OCI-LY7 (cell line): ENCODE data around the gene SAFB2. TPM values are rescaled to one million over a fixed set of nuclear protein-coding genes. Genes with fewer than 3 reads are reported as not detected.

ENCODE experiments used
- BruUV-seq: library from RNA; stranded (reverse); fragments of 400-500 nt; replicated peaks from 2 replicates; lab custom pipeline; 2021; lab: Mats Ljungman, UMichigan
- CTCF ChIA-PET: fragments of 300-600 bp; sonication (Branson Sonifier 250); formaldehyde crosslinking; loops from one replicate; lab custom pipeline; 2022; ENCODE audit warnings: antibody characterized with exemption; ENCODE audit not compliant: unreplicated experiment; lab: Charles Lee
- POLR2A ChIA-PET: fragments of 300-600 bp; sonication (Branson Sonifier 250); formaldehyde crosslinking; loops from one replicate; lab custom pipeline; 2022; ENCODE audit warnings: antibody characterized with exemption; lab: Charles Lee
- DNase-seq: peaks from one replicate; pipeline ENCODE4 v3.0.0-alpha.2; 2015; ENCODE audit warnings: low spot score
- H2AFZ ChIP-seq: fragments of 200-600 bp; sonication (generic), shearing (Covaris generic); 2 replicates; pipeline ENCODE4 v1.6.1; 2014; ENCODE audit warnings: mild to moderate bottlenecking, antibody characterized with exemption, low read length, moderate library complexity
- H3K27ac ChIP-seq: fragments of 200-600 bp; sonication (generic); 2 replicates; pipeline ENCODE4 v1.5.1; 2014; ENCODE audit warnings: mixed run types, low read depth, mild to moderate bottlenecking, moderate library complexity, low read length, inconsistent platforms; ENCODE audit not compliant: poor library complexity, severe bottlenecking
- H3K36me3 ChIP-seq: fragments of 200-600 bp; sonication (generic); 2 replicates; pipeline ENCODE4 v1.6.1; 2014; ENCODE audit warnings: mild to moderate bottlenecking, antibody characterized with exemption, low read length, moderate library complexity, mixed read lengths; ENCODE audit not compliant: insufficient read depth
- H3K4me1 ChIP-seq: fragments of 200-600 bp; sonication (generic); 2 replicates; pipeline ENCODE4 v1.5.1; 2014; ENCODE audit warnings: mild to moderate bottlenecking, low read length; ENCODE audit not compliant: insufficient read depth, poor library complexity, severe bottlenecking
- H3K4me2 ChIP-seq: fragments of 200-600 bp; sonication (generic); 2 replicates; pipeline ENCODE4 v1.6.1; 2014; ENCODE audit warnings: mild to moderate bottlenecking, low read length
- H3K4me3 ChIP-seq: fragments of 200-600 bp; sonication (generic); 2 replicates; pipeline ENCODE4 v1.5.1; 2014; ENCODE audit warnings: mild to moderate bottlenecking, low read depth, low read length; ENCODE audit not compliant: poor library complexity, severe bottlenecking
- H3K79me2 ChIP-seq: fragments of 200-600 bp; sonication (generic); 2 replicates; pipeline ENCODE4 v1.6.1; 2016; ENCODE audit warnings: low read depth, mild to moderate bottlenecking, low read length, moderate library complexity, mixed read lengths; ENCODE audit not compliant: insufficient read depth
- H3K9me2 ChIP-seq: fragments of 200-600 bp; sonication (generic); 2 replicates; pipeline ENCODE4 v1.6.1; 2016; ENCODE audit warnings: mild to moderate bottlenecking, low read length, mixed read lengths; ENCODE audit not compliant: insufficient read depth
- H3K9me3 ChIP-seq: fragments of 200-600 bp; sonication (generic); 2 replicates; pipeline ENCODE4 v1.6.1; 2014; ENCODE audit warnings: mild to moderate bottlenecking, mixed run types, low read length, mixed read lengths
- H4K20me1 ChIP-seq: fragments of 200-600 bp; sonication (generic); 2 replicates; pipeline ENCODE4 v1.6.1; 2014; ENCODE audit warnings: mild to moderate bottlenecking, antibody characterized with exemption, low read length, moderate library complexity, mixed read lengths; ENCODE audit not compliant: insufficient read depth
- EZH2phosphoT487 ChIP-seq: fragments of 200-600 bp; sonication (generic); IDR thresholded peaks from 2 replicates; pipeline ENCODE4 v1.6.1; 2018; ENCODE audit warnings: low read depth, borderline replicate concordance, mild to moderate bottlenecking, mixed run types, antibody characterized with exemption, low read length, moderate library complexity, mixed read lengths
- intact Hi-C: fragments of 100-400 bp; cut with micrococcal nuclease; formaldehyde crosslinking; loops from one replicate; pipeline ENCODE4 v1.10.0; 2022; ENCODE audit not compliant: unreplicated experiment
- total RNA-seq, 2 experiments: library from RNA; depleted of rRNA in 1 of 2; stranded (reverse); fragments of >200 nt in 1 of 2; shearing (Covaris generic) in 1 of 2; gene quantifications; 2 replicates each; pipeline ENCODE4 v1.2.3, GENCODE V29; 2014 to 2022
- TF ChIP-seq, protein P1 (sequence below): fragments of 200-600 bp; sonication (generic); conservative IDR thresholded peaks from 2 replicates; pipeline ENCODE4 v1.5.1; 2014; ENCODE audit warnings: mild to moderate bottlenecking, antibody characterized with exemption, low read length, moderate library complexity, mixed read lengths

Gene SAFB2
- total RNA-seq, 2 experiments from 2014 or later = 52.8 to 111 TPM

DNA sequence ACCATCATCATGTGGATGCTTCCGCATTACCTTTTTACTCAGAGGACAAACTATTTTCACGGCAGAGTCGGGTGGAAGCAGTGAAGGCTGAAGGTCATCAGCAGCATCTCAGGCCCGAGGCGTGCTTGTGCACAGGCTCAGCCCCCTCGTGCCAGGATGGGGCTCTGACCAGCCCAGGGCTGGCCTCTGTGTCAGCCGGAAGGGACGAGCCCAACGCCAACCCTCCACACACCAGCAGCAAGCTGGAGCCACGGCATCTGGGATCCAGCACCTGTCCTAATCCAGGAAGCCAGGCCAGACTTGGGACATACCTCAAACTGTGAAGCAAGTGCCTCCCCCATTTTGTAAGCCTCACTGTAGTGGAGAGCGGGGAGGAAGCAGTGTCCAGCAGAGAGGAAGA, 46.6 kb upstream of the SAFB2 start:
- H4K20me1 ChIP-seq = no peaks in the 10 kb centered on the region
- H3K4me3 ChIP-seq = no peak overlapping the region
- no peak overlapping the region for H2AFZ ChIP-seq
- BruUV-seq = no TSS peak
- no peak for DNase-seq
- H3K27ac ChIP-seq = no peak overlapping the region
- no peaks in the 10 kb centered on the region for H3K79me2 ChIP-seq
- CTCF ChIA-PET = no interaction called here
- H3K4me2 ChIP-seq = no peak overlapping the region
- TF ChIP-seq, protein P1, sequence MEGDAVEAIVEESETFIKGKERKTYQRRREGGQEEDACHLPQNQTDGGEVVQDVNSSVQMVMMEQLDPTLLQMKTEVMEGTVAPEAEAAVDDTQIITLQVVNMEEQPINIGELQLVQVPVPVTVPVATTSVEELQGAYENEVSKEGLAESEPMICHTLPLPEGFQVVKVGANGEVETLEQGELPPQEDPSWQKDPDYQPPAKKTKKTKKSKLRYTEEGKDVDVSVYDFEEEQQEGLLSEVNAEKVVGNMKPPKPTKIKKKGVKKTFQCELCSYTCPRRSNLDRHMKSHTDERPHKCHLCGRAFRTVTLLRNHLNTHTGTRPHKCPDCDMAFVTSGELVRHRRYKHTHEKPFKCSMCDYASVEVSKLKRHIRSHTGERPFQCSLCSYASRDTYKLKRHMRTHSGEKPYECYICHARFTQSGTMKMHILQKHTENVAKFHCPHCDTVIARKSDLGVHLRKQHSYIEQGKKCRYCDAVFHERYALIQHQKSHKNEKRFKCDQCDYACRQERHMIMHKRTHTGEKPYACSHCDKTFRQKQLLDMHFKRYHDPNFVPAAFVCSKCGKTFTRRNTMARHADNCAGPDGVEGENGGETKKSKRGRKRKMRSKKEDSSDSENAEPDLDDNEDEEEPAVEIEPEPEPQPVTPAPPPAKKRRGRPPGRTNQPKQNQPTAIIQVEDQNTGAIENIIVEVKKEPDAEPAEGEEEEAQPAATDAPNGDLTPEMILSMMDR = no peak
- TF ChIP-seq EZH2phosphoT487 = no peak
- no peaks in the 10 kb centered on the region for H3K4me1 ChIP-seq
- H3K9me2 ChIP-seq = no peaks in the 10 kb centered on the region
- peaks cover 92% of the 10 kb centered on the region for H3K36me3 ChIP-seq
- no peaks in the 10 kb centered on the region for H3K9me3 ChIP-seq
- intact Hi-C loops = no loop called here
- POLR2A ChIA-PET = interaction anchor here (0.5 kb wide), 1 partner anchor 921 kb away, joined by 4 read pairs; no protein-coding TSS in a partner anchor

DNA sequence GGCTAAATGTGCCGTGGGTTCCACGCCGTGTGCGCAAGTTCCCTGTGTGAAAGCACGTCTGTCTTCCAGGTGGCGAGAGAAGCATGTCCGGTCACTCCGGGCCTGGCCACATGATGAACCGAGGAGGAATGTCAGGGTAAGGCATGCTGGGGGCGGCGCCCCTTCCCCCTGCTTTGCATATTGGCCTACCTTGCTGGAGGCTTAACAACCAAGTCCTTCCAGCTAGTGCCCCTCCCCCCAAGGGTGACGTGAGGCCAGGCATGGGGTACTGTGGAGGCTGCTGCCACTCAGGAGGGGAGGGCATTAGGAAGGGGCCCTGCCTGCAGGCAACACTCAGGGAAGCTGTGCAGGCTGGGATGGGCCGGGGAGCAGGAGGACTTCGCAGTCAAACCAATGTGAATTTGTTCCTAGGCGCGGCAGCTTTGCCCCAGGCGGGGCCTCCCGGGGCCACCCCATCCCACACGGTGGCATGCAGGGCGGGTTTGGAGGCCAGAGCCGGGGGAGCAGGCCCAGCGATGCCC, 45.2 kb upstream of the SAFB2 start:
- POLR2A ChIA-PET = interaction anchor here (0.7 kb wide), 1 partner anchor 525 kb away, joined by 4 read pairs; no protein-coding TSS in a partner anchor
- intact Hi-C loops = no loop called here
- Histone ChIP-seq H4K20me1 (no peaks in the 10 kb centered on the region), H3K27ac (no peak overlapping the region), H3K4me2 (no peak overlapping the region), H3K4me3 (no peak overlapping the region), H3K79me2 (no peaks in the 10 kb centered on the region), H2AFZ (no peak overlapping the region), H3K4me1 (no peaks in the 10 kb centered on the region), H3K9me3 (no peaks in the 10 kb centered on the region), H3K9me2 (no peaks in the 10 kb centered on the region), H3K36me3 (peaks cover 95% of the 10 kb centered on the region)
- CTCF ChIA-PET = no interaction called here
- no TSS peak for BruUV-seq
- TF ChIP-seq EZH2phosphoT487 = no peak
- TF ChIP-seq, protein P1 = no peak
- no peak for DNase-seq

DNA sequence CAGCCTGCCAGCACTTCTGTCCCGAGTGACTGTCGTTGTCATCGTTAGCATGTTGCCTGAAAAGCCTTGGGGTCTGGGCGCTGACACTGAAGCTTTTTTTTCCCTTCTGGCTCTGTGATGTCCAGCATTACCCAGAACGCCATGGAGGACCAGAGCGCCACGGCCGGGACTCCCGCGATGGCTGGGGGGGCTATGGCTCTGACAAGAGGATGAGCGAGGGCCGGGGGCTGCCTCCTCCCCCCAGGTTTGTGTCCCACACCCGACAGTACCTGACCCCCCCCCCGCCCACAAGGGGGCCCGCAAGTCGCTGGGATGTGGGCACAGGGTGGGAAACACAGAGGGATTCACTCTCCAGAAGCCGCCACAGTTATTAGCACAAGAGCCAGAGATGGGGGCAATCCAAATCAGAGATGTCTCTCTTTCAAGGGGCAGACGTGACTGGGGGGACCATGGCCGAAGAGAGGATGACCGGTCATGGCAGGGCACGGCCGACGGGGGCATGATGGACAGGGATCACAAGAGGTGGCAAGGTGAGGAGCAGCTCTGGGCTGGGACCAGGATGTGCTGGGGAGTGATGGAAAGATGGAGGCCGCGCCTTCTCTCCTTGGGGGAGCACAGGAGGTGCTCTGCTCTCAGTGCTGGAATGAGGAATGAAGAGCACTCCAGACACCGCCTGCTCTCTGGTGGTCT, 44.5 kb upstream of the SAFB2 start:
- Histone ChIP-seq H2AFZ (no peak overlapping the region), H3K4me1 (no peaks in the 10 kb centered on the region), H3K9me3 (no peaks in the 10 kb centered on the region), H3K9me2 (no peaks in the 10 kb centered on the region), H3K4me2 (no peak overlapping the region), H3K79me2 (no peaks in the 10 kb centered on the region), H3K36me3 (peaks cover 97% of the 10 kb centered on the region), H3K4me3 (no peak overlapping the region), H3K27ac (no peak overlapping the region), H4K20me1 (no peaks in the 10 kb centered on the region)
- ChIA-PET CTCF (no interaction called here), POLR2A (interaction anchor here (0.6 kb wide), 1 partner anchor 232 kb away, joined by 3 read pairs; no protein-coding TSS in a partner anchor)
- intact Hi-C loops = no loop called here
- DNase-seq = no peak
- no TSS peak for BruUV-seq
- TF ChIP-seq EZH2phosphoT487 = no peak
- TF ChIP-seq, protein P1 = no peak
